Epithelial cell of proximal tubule (primary cell): ENCODE results near the gene RPL41. TPM values are rescaled to one million over a fixed set of nuclear protein-coding genes. Genes with fewer than 3 reads are reported as not detected.

Experiments
- DNase-seq: peaks from one replicate; pipeline ENCODE4 v3.0.0-alpha.2; 2011; ENCODE audit warnings: low read depth
- H3K4me3 ChIP-seq: 2 replicates; pipeline ENCODE4 v1.5.1; 2011; ENCODE audit warnings: low read depth, mild to moderate bottlenecking, low read length
- CTCF ChIP-seq: conservative IDR thresholded peaks from 2 replicates; pipeline ENCODE4 v1.5.1; 2012; ENCODE audit warnings: low read depth, mild to moderate bottlenecking, low read length
- total RNA-seq: library from RNA; depleted of rRNA; stranded (reverse); fragments of >200 nt; gene quantifications from 2 replicates; pipeline ENCODE4 v1.2.3, GENCODE V29; 2015

The RPL41 gene
- total RNA-seq, 1 donor from 2014 or later, result 5,792 TPM

- H3K4me3 ChIP-seq, result no peak overlapping the region
- DNase-seq, result no peak
- no peak for TF ChIP-seq CTCF
These were observed 29.8 kb upstream of the RPL41 start for GRCh38 chr12:56086608-56087007.

GRCh38 chr12:56087220-56087619, 29.2 kb upstream of the RPL41 start:
- TF ChIP-seq CTCF, result no peak
- DNase-seq, result no peak
- H3K4me3 ChIP-seq, result no peak overlapping the region

GRCh38 chr12:56097738-56098137, 18.7 kb upstream of the RPL41 start:
- no peak overlapping the region for H3K4me3 ChIP-seq
- TF ChIP-seq CTCF, result no peak
- DNase-seq, result no peak

- TF ChIP-seq CTCF, result no peak
- no peak for DNase-seq
- no peak overlapping the region for H3K4me3 ChIP-seq
These were observed 17.8 kb upstream of the RPL41 start for GRCh38 chr12:56098592-56098991.

DNA sequence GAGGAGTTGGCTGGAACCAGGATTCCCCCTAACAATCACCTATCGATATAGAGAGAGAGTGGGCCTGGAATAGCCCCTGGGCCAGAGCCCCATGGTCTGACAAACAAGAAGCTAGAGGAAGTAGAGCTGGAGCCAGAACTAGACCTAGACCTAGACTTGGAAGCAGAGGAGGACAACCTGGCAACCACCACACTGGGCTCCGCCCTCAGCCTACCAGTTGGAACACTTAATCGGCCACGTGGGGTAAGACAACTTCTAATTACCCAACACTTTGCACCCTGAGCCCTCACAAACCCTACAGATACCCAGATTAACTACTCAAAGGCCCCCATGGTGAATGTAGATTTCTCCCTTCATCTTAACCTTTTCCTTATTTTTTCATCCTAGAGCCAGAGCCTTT, 16.6 kb upstream of the RPL41 start:
- DNase-seq, result no peak
- no peak for TF ChIP-seq CTCF
- H3K4me3 ChIP-seq, result no peak overlapping the region

GRCh38 chr12:56101045-56101444, 15.4 kb upstream of the RPL41 start:
- no peak for TF ChIP-seq CTCF
- DNase-seq, result no peak
- H3K4me3 ChIP-seq, result no peak overlapping the region

DNA sequence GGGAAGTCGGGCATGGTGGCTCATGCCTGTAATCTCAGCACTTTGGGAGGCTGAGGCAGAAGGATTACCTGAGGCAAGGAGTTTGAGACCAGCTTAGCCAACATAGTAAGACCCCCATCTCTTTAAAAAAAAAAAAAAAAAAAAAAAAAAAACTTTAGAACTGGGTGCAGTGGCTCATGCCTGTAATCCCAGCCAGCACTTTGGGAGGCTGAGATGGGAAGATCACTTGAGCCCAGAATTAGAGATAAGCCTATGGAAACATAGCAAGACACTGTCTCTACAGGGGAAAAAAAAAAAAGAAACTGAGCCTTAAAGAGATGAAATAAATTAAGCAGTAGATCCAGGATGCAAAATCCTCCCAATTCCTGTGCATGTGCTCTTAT, 13.8 kb upstream of the RPL41 start:
- no peak overlapping the region for H3K4me3 ChIP-seq
- no peak for TF ChIP-seq CTCF
- DNase-seq, result no peak
